Skeletal muscle tissue (tissue), 4 donors: ENCODE results near the gene DNAJC25. TPM values are rescaled to one million over a fixed set of nuclear protein-coding genes. Genes with fewer than 3 reads are reported as not detected.

ENCODE experiments used
- H3K27ac ChIP-seq: one replicate; pipeline ENCODE4 v1.7.0; 2013; ENCODE audit warnings: mild to moderate bottlenecking, low read depth, low read length, inconsistent platforms
- H3K27me3 ChIP-seq, 3 donors: one replicate each; pipeline ENCODE4 v1.7.0; 2013; ENCODE audit warnings: low read length in 3 of 3; ENCODE audit not compliant: control insufficient read depth in 3 of 3, insufficient read depth in 3 of 3
- H3K36me3 ChIP-seq, 3 donors: one replicate each; pipeline ENCODE4 v1.7.0; 2013; ENCODE audit warnings: low read length in 3 of 3; ENCODE audit not compliant: control insufficient read depth in 3 of 3, insufficient read depth in 3 of 3
- H3K4me1 ChIP-seq, 3 donors: one replicate each; pipeline ENCODE4 v1.7.0; 2013; ENCODE audit warnings: low read length in 3 of 3, mild to moderate bottlenecking in 3 of 3; ENCODE audit not compliant: control insufficient read depth in 3 of 3, insufficient read depth in 3 of 3
- H3K4me3 ChIP-seq, 3 donors: one replicate each; pipeline ENCODE4 v1.7.0; 2013; ENCODE audit warnings: low read length in 3 of 3
- H3K9ac ChIP-seq, 3 donors: one replicate each; pipeline ENCODE4 v1.7.0; 2013; ENCODE audit warnings: low read length in 3 of 3, mild to moderate bottlenecking in 3 of 3, moderate library complexity in 2 of 3, low read depth in 1 of 3
- H3K9me3 ChIP-seq, 3 donors: one replicate each; pipeline ENCODE4 v1.7.0; 2013; ENCODE audit warnings: low read length in 3 of 3; ENCODE audit not compliant: control insufficient read depth in 3 of 3
- total RNA-seq: library from RNA; depleted of rRNA; stranded (reverse); fragments of >200 nt; gene quantifications from one replicate; pipeline ENCODE4 v1.2.3, GENCODE V29; 2014
- donor health status: Osteomylitis.

The DNAJC25 gene
- total RNA-seq, 1 donor from 2014 or later, result 2.1 TPM

- no peaks in the 10 kb centered on the region for H3K36me3 ChIP-seq
- no peaks in the 10 kb centered on the region for H3K27me3 ChIP-seq
- no peak overlapping the region for H3K4me3 ChIP-seq
- H3K27ac ChIP-seq, result no peak overlapping the region
- H3K9ac ChIP-seq, result no peak overlapping the region
- H3K4me1 ChIP-seq, result peaks cover 13 to 38% (median 21%) of the 10 kb centered on the region in 3 donors
- no peaks in the 10 kb centered on the region for H3K9me3 ChIP-seq
Measured at GRCh38 chr9:111634860-111635259, 3.7 kb downstream of the DNAJC25 start.

- Histone ChIP-seq H3K9ac (no peak overlapping the region), H3K36me3 (no peaks in the 10 kb centered on the region), H3K4me3 (no peak overlapping the region), H3K27ac (no peak overlapping the region), H3K27me3 (no peaks in the 10 kb centered on the region), H3K9me3 (no peaks in the 10 kb centered on the region), H3K4me1 (peaks cover 2 to 19% (median 8%) of the 10 kb centered on the region in 3 donors)
Measured at GRCh38 chr9:111637421-111637950, 6.4 kb downstream of the DNAJC25 start.

- peaks cover 3 to 23% (median 6%) of the 10 kb centered on the region in 3 donors for H3K36me3 ChIP-seq
- H3K27me3 ChIP-seq, result no peaks in the 10 kb centered on the region
- no peaks in the 10 kb centered on the region for H3K9me3 ChIP-seq
- H3K4me3 ChIP-seq, result no peak overlapping the region
- H3K9ac ChIP-seq, result no peak overlapping the region
- no peaks in the 10 kb centered on the region for H3K4me1 ChIP-seq
- no peak overlapping the region for H3K27ac ChIP-seq
Measured at GRCh38 chr9:111644195-111644772, 13.2 kb downstream of the DNAJC25 start.

GRCh38 chr9:111645806-111646205 lies 14.7 kb downstream of the DNAJC25 start:
- Histone ChIP-seq H3K4me3 (no peak overlapping the region), H3K9me3 (no peaks in the 10 kb centered on the region), H3K4me1 (no peaks in the 10 kb centered on the region), H3K27ac (no peak overlapping the region), H3K9ac (no peak overlapping the region), H3K27me3 (no peaks in the 10 kb centered on the region), H3K36me3 (peaks cover 3 to 23% (median 10%) of the 10 kb centered on the region in 3 donors)

- no peak overlapping the region for H3K4me3 ChIP-seq
- no peaks in the 10 kb centered on the region for H3K4me1 ChIP-seq
- peaks cover 3 to 23% (median 10%) of the 10 kb centered on the region in 3 donors for H3K36me3 ChIP-seq
- H3K27me3 ChIP-seq, result no peaks in the 10 kb centered on the region
- no peak overlapping the region for H3K9ac ChIP-seq
- H3K9me3 ChIP-seq, result no peaks in the 10 kb centered on the region
- H3K27ac ChIP-seq, result no peak overlapping the region
Measured at GRCh38 chr9:111646417-111646816, 15.3 kb downstream of the DNAJC25 start.

DNA sequence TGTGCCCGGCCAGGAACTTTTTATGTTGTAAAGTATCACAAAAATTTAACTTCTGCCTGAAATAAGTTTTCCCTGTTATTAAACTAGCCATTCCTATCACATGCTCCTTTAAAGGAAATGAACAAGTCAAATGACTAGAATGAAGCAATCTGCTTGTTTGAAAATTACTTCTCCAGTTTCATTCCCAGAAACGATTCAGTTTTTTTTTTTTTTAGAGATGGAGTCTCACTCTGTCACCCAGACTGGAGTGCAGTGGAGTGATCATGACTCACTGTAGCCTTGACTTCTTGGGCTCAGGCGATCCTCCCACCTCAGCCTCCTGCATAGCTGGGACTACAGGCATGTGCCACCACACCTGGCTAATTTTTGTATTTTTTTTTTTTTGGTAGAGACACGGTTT lies 16.9 kb downstream of the DNAJC25 start:
- Histone ChIP-seq H3K9ac (no peak overlapping the region), H3K4me3 (no peak overlapping the region), H3K27ac (no peak overlapping the region), H3K4me1 (no peaks in the 10 kb centered on the region), H3K27me3 (no peaks in the 10 kb centered on the region), H3K9me3 (no peaks in the 10 kb centered on the region), H3K36me3 (peaks cover 3 to 23% (median 10%) of the 10 kb centered on the region in 3 donors)

DNA sequence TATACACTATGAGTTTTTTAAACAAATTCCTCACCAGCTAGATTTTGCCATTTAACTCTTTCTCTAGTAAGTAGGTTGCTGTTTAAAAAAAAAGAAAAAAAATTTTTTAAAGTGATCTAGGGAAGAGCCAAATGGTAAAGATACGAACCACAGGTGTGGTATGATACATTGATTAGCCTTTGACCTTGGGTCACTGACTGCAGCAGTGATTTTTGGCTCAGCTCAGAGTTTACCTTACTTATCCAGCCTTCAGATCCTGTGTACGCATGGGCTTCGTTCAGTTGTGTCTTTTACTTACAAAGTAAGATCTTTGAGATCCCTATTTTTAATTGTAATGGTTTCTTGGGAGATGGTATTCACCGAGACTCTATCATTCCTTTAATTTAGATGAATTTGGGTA lies 17.9 kb downstream of the DNAJC25 start:
- H3K9ac ChIP-seq, result no peak overlapping the region
- no peaks in the 10 kb centered on the region for H3K27me3 ChIP-seq
- H3K9me3 ChIP-seq, result no peaks in the 10 kb centered on the region
- H3K27ac ChIP-seq, result no peak overlapping the region
- peaks cover 3 to 22% (median 14%) of the 10 kb centered on the region in 3 donors for H3K36me3 ChIP-seq
- no peak overlapping the region for H3K4me3 ChIP-seq
- no peaks in the 10 kb centered on the region for H3K4me1 ChIP-seq

GRCh38 chr9:111657051-111657450 lies 25.9 kb downstream of the DNAJC25 start:
- H3K9ac ChIP-seq, result no peak overlapping the region
- no peaks in the 10 kb centered on the region for H3K9me3 ChIP-seq
- H3K27ac ChIP-seq, result no peak overlapping the region
- H3K4me1 ChIP-seq, result peaks cover 0 to 5% (median 3%) of the 10 kb centered on the region in 3 donors
- H3K4me3 ChIP-seq, result no peak overlapping the region
- H3K27me3 ChIP-seq, result no peaks in the 10 kb centered on the region
- H3K36me3 ChIP-seq, result peaks cover 0 to 10% (median 7%) of the 10 kb centered on the region in 3 donors

DNA sequence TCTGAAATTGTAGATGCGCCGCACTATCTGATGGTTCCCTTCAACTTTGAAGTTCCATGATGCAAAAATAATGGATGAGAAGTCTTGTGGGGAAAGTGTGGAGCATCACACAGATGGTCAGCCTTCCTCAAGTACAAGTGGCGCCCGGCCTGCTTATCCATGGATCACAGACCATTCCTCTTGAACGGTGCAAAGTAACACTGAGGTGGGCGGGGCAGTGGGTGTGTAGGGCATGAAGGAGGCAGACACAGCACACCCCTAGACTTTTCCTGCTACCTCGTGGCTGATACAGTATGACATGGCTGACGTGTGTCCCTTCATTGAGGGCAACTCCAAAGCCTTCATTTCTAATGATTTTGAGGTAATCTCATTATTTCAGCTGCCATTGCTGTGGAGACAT lies 27.8 kb downstream of the DNAJC25 start:
- H3K36me3 ChIP-seq, result peaks cover 0 to 7% (median 2%) of the 10 kb centered on the region in 3 donors

GRCh38 chr9:111659691-111660090 lies 28.6 kb downstream of the DNAJC25 start:
- no peaks in the 10 kb centered on the region for H3K9me3 ChIP-seq
- no peak overlapping the region for H3K4me3 ChIP-seq
- H3K9ac ChIP-seq, result no peak overlapping the region
- peaks cover 0 to 4% (median 0%) of the 10 kb centered on the region in 3 donors for H3K36me3 ChIP-seq
- no peaks in the 10 kb centered on the region for H3K27me3 ChIP-seq
- no peak overlapping the region for H3K27ac ChIP-seq
- H3K4me1 ChIP-seq, result peaks cover 7 to 17% (median 16%) of the 10 kb centered on the region in 3 donors

More for the DNA sequence above, 27.8 kb downstream of the DNAJC25 start:
- no peak overlapping the region for H3K9ac ChIP-seq
- no peaks in the 10 kb centered on the region for H3K9me3 ChIP-seq
- no peak overlapping the region for H3K4me3 ChIP-seq
- H3K4me1 ChIP-seq, result peaks cover 7 to 17% (median 16%) of the 10 kb centered on the region in 3 donors
- H3K27me3 ChIP-seq, result no peaks in the 10 kb centered on the region
- no peak overlapping the region for H3K27ac ChIP-seq
